H9 (cell line): ENCODE data around the gene MAD1L1. TPM values are rescaled to one million over a fixed set of nuclear protein-coding genes. Genes with fewer than 3 reads are reported as not detected.

Source experiments
- DNase-seq: peaks from one replicate; pipeline ENCODE4 v3.0.0-alpha.2; 2017
- H2AFZ ChIP-seq: one replicate; pipeline ENCODE4 v1.6.1; 2013; ENCODE audit warnings: mild to moderate bottlenecking, low read length, control low read depth, moderate library complexity
- H2AK5ac ChIP-seq: 2 replicates; pipeline ENCODE4 v1.6.1; 2013; ENCODE audit warnings: low read length, control low read depth, mixed read lengths; ENCODE audit not compliant: insufficient read length
- H2BK120ac ChIP-seq: one replicate; pipeline ENCODE4 v1.6.1; 2013; ENCODE audit warnings: low read depth, mild to moderate bottlenecking, low read length, control low read depth, inconsistent platforms; ENCODE audit not compliant: poor library complexity, severe bottlenecking
- H2BK12ac ChIP-seq: 2 replicates; pipeline ENCODE4 v1.6.1; 2013; ENCODE audit warnings: low read length, control low read depth, mixed read lengths, low read depth; ENCODE audit not compliant: insufficient read length
- H2BK15ac ChIP-seq: 2 replicates; pipeline ENCODE4 v1.6.1; 2013; ENCODE audit warnings: low read depth, low read length, control low read depth
- H2BK20ac ChIP-seq: one replicate; pipeline ENCODE4 v1.6.1; 2013; ENCODE audit warnings: low read depth, mild to moderate bottlenecking, low read length, control low read depth, inconsistent platforms; ENCODE audit not compliant: poor library complexity, severe bottlenecking
- H2BK5ac ChIP-seq: 2 replicates; pipeline ENCODE4 v1.6.1; 2013; ENCODE audit warnings: low read length, control low read depth, mixed read lengths; ENCODE audit not compliant: insufficient read length
- H3K14ac ChIP-seq: 2 replicates; pipeline ENCODE4 v1.6.1; 2013; ENCODE audit warnings: low read length, control low read depth; ENCODE audit not compliant: insufficient read depth
- H3K18ac ChIP-seq: 2 replicates; pipeline ENCODE4 v1.6.1; 2013; ENCODE audit warnings: low read depth, mild to moderate bottlenecking, mixed read lengths, low read length, control low read depth; ENCODE audit not compliant: insufficient read length
- H3K23ac ChIP-seq: 2 replicates; pipeline ENCODE4 v1.6.1; 2013; ENCODE audit warnings: low read length, control low read depth, mixed read lengths, low read depth; ENCODE audit not compliant: insufficient read length
- H3K23me2 ChIP-seq: 2 replicates; pipeline ENCODE4 v1.6.1; 2013; ENCODE audit warnings: low read depth, mild to moderate bottlenecking, mixed read lengths, low read length, control low read depth; ENCODE audit not compliant: insufficient read length, poor library complexity, severe bottlenecking
- H3K27ac ChIP-seq: 2 replicates; pipeline ENCODE4 v1.5.1; 2013; ENCODE audit warnings: low read length, control low read depth, mixed read lengths, low read depth; ENCODE audit not compliant: insufficient read length
- H3K27me3 ChIP-seq: 2 replicates; pipeline ENCODE4 v1.6.1; 2013; ENCODE audit warnings: low read length, control low read depth, inconsistent platforms; ENCODE audit not compliant: insufficient read depth
- H3K4ac ChIP-seq: 2 replicates; pipeline ENCODE4 v1.6.1; 2013; ENCODE audit warnings: low read depth, mild to moderate bottlenecking, control low read depth, inconsistent platforms, low read length, moderate library complexity
- H3K4me1 ChIP-seq: 2 replicates; pipeline ENCODE4 v1.6.1; 2013; ENCODE audit warnings: low read length, control low read depth, inconsistent platforms; ENCODE audit not compliant: insufficient read depth
- H3K4me2 ChIP-seq: 2 replicates; pipeline ENCODE4 v1.6.1; 2013; ENCODE audit warnings: low read length, control low read depth, mixed read lengths; ENCODE audit not compliant: insufficient read length, insufficient read depth
- H3K56ac ChIP-seq: 2 replicates; pipeline ENCODE4 v1.6.1; 2013; ENCODE audit warnings: low read depth, mild to moderate bottlenecking, mixed read lengths, low read length, control low read depth; ENCODE audit not compliant: insufficient read length
- H3K79me1 ChIP-seq: 2 replicates; pipeline ENCODE4 v1.6.1; 2013; ENCODE audit warnings: low read depth, mild to moderate bottlenecking, moderate library complexity, low read length, control low read depth, inconsistent platforms; ENCODE audit not compliant: insufficient read depth, poor library complexity, severe bottlenecking
- H3K79me2 ChIP-seq: 2 replicates; pipeline ENCODE4 v1.6.1; 2013; ENCODE audit warnings: low read length, control low read depth, inconsistent platforms; ENCODE audit not compliant: insufficient read depth
- H3K9ac ChIP-seq: 2 replicates; pipeline ENCODE4 v1.6.1; 2013; ENCODE audit warnings: low read length, control low read depth, mixed read lengths; ENCODE audit not compliant: insufficient read length; ENCODE audit errors: extremely low read depth
- H3K9me3 ChIP-seq: one replicate; pipeline ENCODE4 v1.6.1; 2013; ENCODE audit warnings: low read depth, low read length, inconsistent platforms; ENCODE audit not compliant: control insufficient read depth
- H3T11ph ChIP-seq: one replicate; pipeline ENCODE4 v1.6.1; 2013; ENCODE audit warnings: mild to moderate bottlenecking, low read length, control low read depth, inconsistent platforms
- H4K20me1 ChIP-seq: one replicate; pipeline ENCODE4 v1.6.1; 2013; ENCODE audit not compliant: control insufficient read depth, insufficient read length, insufficient read depth
- H4K5ac ChIP-seq: 2 replicates; pipeline ENCODE4 v1.6.1; 2013; ENCODE audit warnings: low read depth, mild to moderate bottlenecking, mixed read lengths, low read length, control low read depth; ENCODE audit not compliant: insufficient read length
- H4K8ac ChIP-seq: replicated peaks from 2 replicates; pipeline ENCODE4 v1.6.1; 2013; ENCODE audit warnings: low read length, control low read depth, mixed read lengths, low read depth; ENCODE audit not compliant: insufficient read length
- H4K91ac ChIP-seq: 2 replicates; pipeline ENCODE4 v1.6.1; 2013; ENCODE audit warnings: low read depth, mild to moderate bottlenecking, moderate library complexity, mixed read lengths, low read length, control low read depth; ENCODE audit not compliant: insufficient read length
- H3K27ac Mint-ChIP-seq, 3 experiments: 2 replicates in 2 of 3; 3 replicates in 1 of 3; pipeline ENCODE4 v1.8.0; 2020 to 2021; ENCODE audit warnings: mixed read lengths in 3 of 3, mild to moderate bottlenecking in 1 of 3, moderate library complexity in 1 of 3
- H3K27me3 Mint-ChIP-seq: 2 replicates; pipeline ENCODE4 v1.8.0; 2021; ENCODE audit warnings: low read depth, mild to moderate bottlenecking, moderate library complexity, mixed read lengths
- H3K36me3 Mint-ChIP-seq, 3 experiments: 2 replicates in 2 of 3; 3 replicates in 1 of 3; pipeline ENCODE4 v1.8.0; 2020 to 2021; ENCODE audit warnings: low read depth in 3 of 3, mixed read lengths in 3 of 3; ENCODE audit not compliant: insufficient read depth in 1 of 3
- H3K4me1 Mint-ChIP-seq, 2 experiments: 2 replicates each; pipeline ENCODE4 v1.8.0; 2020; ENCODE audit warnings: mixed read lengths in 2 of 2
- H3K4me3 Mint-ChIP-seq, 2 experiments: 2 replicates in 1 of 2; 3 replicates in 1 of 2; pipeline ENCODE4 v1.8.0; 2020 to 2021; ENCODE audit warnings: mild to moderate bottlenecking in 2 of 2, mixed read lengths in 2 of 2, moderate library complexity in 1 of 2
- H3K9me3 Mint-ChIP-seq, 2 experiments: 2 replicates in 1 of 2; 3 replicates in 1 of 2; pipeline ENCODE4 v1.8.0; 2020; ENCODE audit warnings: mild to moderate bottlenecking in 2 of 2, mixed read lengths in 2 of 2, moderate library complexity in 1 of 2
- CTCF ChIP-seq: fragments of 200-600 bp; sonication (generic); conservative IDR thresholded peaks from 3 replicates; pipeline ENCODE4 v1.8.0; 2021; ENCODE audit warnings: antibody characterized with exemption, mild to moderate bottlenecking
- WGBS: extraction: QIAGEN DNeasy Blood & Tissue Kit; methylation state at CpG from one replicate; pipeline ENCODE4 v1.1.7; 2013; ENCODE audit warnings: missing lambda C conversion rate, low lambda C conversion rate, mixed read lengths; ENCODE audit not compliant: insufficient read length; ENCODE audit errors: extremely low coverage; 5-methylcytosine and 5-hydroxymethylcytosine counted together
- total RNA-seq: library from RNA; stranded (reverse); gene quantifications from 2 replicates; pipeline ENCODE4 v1.2.1, GENCODE V29; 2021

MAD1L1 gene
- total RNA-seq, 1 experiment from 2014 or later, result 39.0 TPM

- Histone ChIP-seq H2BK15ac (no peak overlapping the region; the same call in 1 of the 2 replicates), H2BK20ac (no peak overlapping the region), H3K56ac (no peak overlapping the region), H2BK12ac (no peak overlapping the region), H2AK5ac (no peak overlapping the region), H4K91ac (no peak overlapping the region), H2BK120ac (no peak overlapping the region), H4K8ac (no peak overlapping the region), H3K18ac (no peak overlapping the region), H2AFZ (no peak overlapping the region), H3K14ac (no peak overlapping the region), H4K20me1 (no peaks in the 10 kb centered on the region), H3K23me2 (no peaks in the 10 kb centered on the region), H3K27ac (no peak overlapping the region), H4K5ac (no peak overlapping the region), H3K4me2 (no peak overlapping the region), H3K79me1 (no peaks in the 10 kb centered on the region), H3K4ac (no peak overlapping the region), H3T11ph (no peak overlapping the region), H3K9me3 (peaks cover 7% of the 10 kb centered on the region), H3K4me1 (no peaks in the 10 kb centered on the region), H3K23ac (no peak overlapping the region), H2BK5ac (no peak overlapping the region), H3K27me3 (no peaks in the 10 kb centered on the region), H3K79me2 (no peaks in the 10 kb centered on the region), H3K9ac (no peak overlapping the region)
- no peaks in the 10 kb centered on the region; the same call in 1 of the 2 replicates for H3K27me3 Mint-ChIP-seq
- no peak overlapping the region for H3K4me3 Mint-ChIP-seq
- H3K36me3 Mint-ChIP-seq, result peaks cover 21 to 27% (median 22%) of the 10 kb centered on the region in 3 experiments
- peak overlapping the region in 1 of 3 experiments; percentile 63; a peak in 1 of 7 replicates for H3K27ac Mint-ChIP-seq
- peaks cover 12 to 19% of the 10 kb centered on the region in 2 experiments for H3K9me3 Mint-ChIP-seq
- peaks cover 0 to 3% of the 10 kb centered on the region in 2 experiments; a peak in 1 of 4 replicates for H3K4me1 Mint-ChIP-seq
- no peak for TF ChIP-seq CTCF
- no CpG with 5 or more reads among the region's 12 CpGs for WGBS
- DNase-seq, result no peak
These were observed 343.1 kb downstream of the MAD1L1 start for GRCh38 chr7:1889556-1890181.
